T-helper 17 cell (primary cell): Measurements from ENCODE around the gene RSAD2. TPM values are rescaled to one million over a fixed set of nuclear protein-coding genes. Genes with fewer than 3 reads are reported as not detected.
"Not testable (repeated sequence)": the region's sequence is repeated elsewhere in the genome, so short reads cannot be mapped to it uniquely, and the experiment has no call there.

Experiments
- ATAC-seq: fragments of 150-1000 bp; cut with Tn5 transposase; 2 replicates; pipeline ENCODE4 v1.10.0; 2021; ENCODE audit warnings: mild to moderate bottlenecking, moderate library complexity
- DNase-seq, 3 donors: peaks; one replicate each; pipeline versions ENCODE4 v3.0.0 to v3.0.0-alpha.2; 2020 to 2021
- H3K9me3 ChIP-seq: one replicate; pipeline ENCODE4 v1.7.0; 2013; ENCODE audit warnings: low read length, mild to moderate bottlenecking; ENCODE audit not compliant: control insufficient read depth, poor library complexity, severe bottlenecking
- H3K27ac Mint-ChIP-seq: one replicate; pipeline ENCODE4 v1.8.0; 2022; ENCODE audit warnings: mild to moderate bottlenecking, moderate library complexity, mixed read lengths
- H3K27me3 Mint-ChIP-seq: one replicate; pipeline ENCODE4 v1.8.0; 2022; ENCODE audit warnings: mixed read lengths
- H3K36me3 Mint-ChIP-seq: one replicate; pipeline ENCODE4 v1.8.0; 2022; ENCODE audit warnings: low read depth, mixed read lengths
- H3K4me1 Mint-ChIP-seq: one replicate; pipeline ENCODE4 v1.8.0; 2022; ENCODE audit warnings: mild to moderate bottlenecking, mixed read lengths
- H3K4me3 Mint-ChIP-seq: one replicate; pipeline ENCODE4 v1.8.0; 2022; ENCODE audit warnings: mild to moderate bottlenecking, moderate library complexity, mixed read lengths
- total RNA-seq, 4 donors: library from RNA in 2 of 4; stranded (reverse) in 2 of 4; gene quantifications; one replicate each; pipeline ENCODE4 v1.2.3 and lab custom pipeline; 2022 to 2026

RSAD2 gene
- total RNA-seq, 2 donors from 2014 or later, result 4.1 to 4.7 TPM

DNA sequence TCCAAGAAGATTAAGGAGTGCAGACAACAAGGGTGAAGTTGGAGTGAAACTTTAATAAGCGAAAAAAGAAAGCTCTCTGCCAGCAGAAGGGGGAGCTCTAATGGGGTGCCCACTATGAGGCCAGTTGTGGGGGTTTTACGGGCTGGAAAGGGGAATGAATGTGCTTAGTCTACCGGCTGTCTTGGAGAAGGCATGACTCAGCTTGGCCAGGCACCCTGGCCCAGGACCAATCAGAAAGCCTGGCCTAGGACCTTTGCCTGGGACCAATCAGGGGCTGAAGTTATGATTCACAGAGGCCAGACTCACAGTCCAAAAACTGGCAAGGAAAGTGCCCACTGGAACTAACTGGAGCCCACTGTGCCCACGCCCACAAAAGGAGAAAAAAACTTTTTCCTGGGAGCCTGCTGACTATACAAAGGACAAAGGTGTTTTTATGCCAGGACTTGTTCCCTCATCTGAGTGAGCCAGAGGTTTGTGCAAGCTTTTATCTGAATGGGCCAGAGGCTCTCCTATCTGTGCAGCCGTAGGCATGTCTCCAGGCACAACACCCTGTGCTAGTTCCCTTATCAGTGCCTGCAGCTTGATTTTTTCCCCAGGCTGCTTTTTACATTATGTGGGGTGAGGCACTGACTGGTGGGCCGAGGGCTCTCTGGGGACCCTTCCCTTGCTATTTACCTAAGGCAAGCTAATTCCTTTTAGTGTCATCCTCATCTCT lies 30.5 kb upstream of the RSAD2 start:
- Mint-ChIP-seq H3K27me3 (no peaks in the 10 kb centered on the region), H3K36me3 (peaks cover 6% of the 10 kb centered on the region), H3K4me3 (no peak overlapping the region), H3K4me1 (no peaks in the 10 kb centered on the region), H3K27ac (no peak overlapping the region)
- H3K9me3 ChIP-seq, result peaks cover 33% of the 10 kb centered on the region
- ATAC-seq, result no peak
- no peak for DNase-seq

DNA sequence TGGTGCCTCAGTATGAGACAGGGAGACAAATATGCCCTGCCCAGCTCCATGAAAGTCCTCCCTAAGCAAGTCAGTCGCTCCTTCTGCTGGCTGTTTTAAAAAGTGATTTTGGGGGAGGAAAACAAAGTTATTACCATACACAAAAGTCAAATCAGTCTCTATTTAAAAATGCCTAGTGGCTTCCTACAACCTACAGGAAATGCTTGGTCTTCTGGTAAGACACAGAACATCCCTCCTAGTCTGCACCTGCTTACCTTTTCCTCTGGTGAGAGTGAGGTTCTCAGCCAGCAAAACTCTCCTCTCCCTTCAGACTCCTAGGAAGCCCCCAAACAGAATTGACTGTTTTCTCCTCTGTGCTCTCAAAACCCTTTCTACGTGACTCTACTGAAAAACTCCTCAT lies 25.4 kb upstream of the RSAD2 start:
- H3K4me3 Mint-ChIP-seq, result no peak overlapping the region
- no peak for DNase-seq
- no peak overlapping the region for H3K27ac Mint-ChIP-seq
- no peak for ATAC-seq
- H3K4me1 Mint-ChIP-seq, result peaks cover 4% of the 10 kb centered on the region
- H3K27me3 Mint-ChIP-seq, result no peaks in the 10 kb centered on the region
- peaks cover 8% of the 10 kb centered on the region for H3K36me3 Mint-ChIP-seq
- H3K9me3 ChIP-seq, result no peaks in the 10 kb centered on the region

DNA sequence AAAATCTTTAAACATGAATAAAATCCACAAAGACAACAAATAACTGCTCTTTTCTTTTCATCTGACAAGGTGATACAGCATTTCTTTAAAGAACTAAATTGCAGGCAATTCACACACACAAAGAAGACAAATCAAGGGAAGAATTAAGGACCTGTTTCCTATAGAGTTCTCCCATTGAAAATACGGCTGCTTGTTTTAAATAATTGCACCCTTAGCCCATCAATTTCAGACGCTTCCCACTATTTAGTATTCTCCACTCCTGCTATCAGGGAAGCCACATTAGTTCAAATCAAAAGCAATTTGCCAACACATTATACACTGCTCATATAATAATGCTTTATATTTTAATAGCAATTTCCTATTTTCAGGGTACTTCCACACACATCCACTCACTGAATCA lies 23.2 kb upstream of the RSAD2 start:
- H3K9me3 ChIP-seq, result peaks cover 2% of the 10 kb centered on the region
- DNase-seq (no peak), ATAC-seq (no peak)
- peaks cover 10% of the 10 kb centered on the region for H3K36me3 Mint-ChIP-seq
- H3K27me3 Mint-ChIP-seq, result no peaks in the 10 kb centered on the region
- H3K4me1 Mint-ChIP-seq, result peaks cover 4% of the 10 kb centered on the region
- H3K4me3 Mint-ChIP-seq, result no peak overlapping the region
- no peak overlapping the region for H3K27ac Mint-ChIP-seq

DNA sequence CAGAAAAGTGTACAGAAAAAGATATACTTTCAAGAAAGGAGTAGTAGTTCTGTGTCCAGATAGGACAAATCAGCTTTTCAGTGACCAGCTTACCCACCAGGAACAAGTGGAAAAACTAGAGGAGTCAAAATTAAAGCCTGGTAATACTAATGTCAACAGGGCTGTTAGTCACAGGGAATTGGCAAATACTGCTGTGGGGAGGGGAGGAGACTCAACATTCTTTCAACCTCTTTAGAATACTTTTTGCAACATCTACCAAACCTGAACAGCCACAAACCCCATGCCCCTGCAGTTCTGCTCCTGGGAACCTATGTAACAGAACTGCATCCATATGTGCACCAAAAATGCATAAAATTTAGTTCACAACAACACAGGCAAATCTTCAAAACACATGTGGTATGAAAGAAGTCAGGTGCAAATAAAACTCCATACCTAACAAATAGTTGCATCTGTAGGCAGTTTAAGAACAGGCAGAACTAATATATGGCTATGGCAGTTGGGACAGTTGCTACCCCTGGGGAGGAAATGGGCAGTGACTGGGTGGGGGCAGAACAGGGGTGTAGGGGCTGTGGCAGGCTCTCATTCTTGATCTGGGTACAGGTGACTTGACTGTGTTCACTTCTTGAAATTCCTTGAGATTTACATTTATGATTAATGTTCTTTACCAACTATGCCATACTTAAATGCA lies 21.6 kb upstream of the RSAD2 start:
- peaks cover 4% of the 10 kb centered on the region for H3K4me1 Mint-ChIP-seq
- H3K4me3 Mint-ChIP-seq, result no peak overlapping the region
- ATAC-seq (no peak), DNase-seq (no peak)
- H3K27ac Mint-ChIP-seq, result no peak overlapping the region
- peaks cover 10% of the 10 kb centered on the region for H3K36me3 Mint-ChIP-seq
- H3K27me3 Mint-ChIP-seq, result no peaks in the 10 kb centered on the region
- peaks cover 2% of the 10 kb centered on the region for H3K9me3 ChIP-seq

DNA sequence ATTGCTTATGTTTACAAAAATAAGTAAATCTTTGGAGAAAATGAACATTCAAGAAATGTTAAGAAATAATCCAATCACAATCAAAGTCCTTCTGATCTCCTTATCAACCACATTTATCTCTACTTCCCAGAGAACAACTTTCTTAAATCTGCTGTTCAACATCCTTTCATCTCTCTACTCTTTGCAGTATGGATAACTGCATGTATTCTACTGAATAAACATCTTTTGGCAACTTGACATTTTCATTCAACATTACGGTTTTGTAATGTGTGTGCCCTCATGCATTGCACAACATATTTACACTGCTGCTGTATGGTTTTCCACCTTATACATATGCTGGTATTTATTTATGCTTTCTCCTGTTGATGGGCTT lies 21.0 kb upstream of the RSAD2 start:
- no peak overlapping the region for H3K4me3 Mint-ChIP-seq
- peaks cover 11% of the 10 kb centered on the region for H3K36me3 Mint-ChIP-seq
- ATAC-seq (no peak), DNase-seq (no peak)
- no peak overlapping the region for H3K27ac Mint-ChIP-seq
- peaks cover 2% of the 10 kb centered on the region for H3K9me3 ChIP-seq
- peaks cover 4% of the 10 kb centered on the region for H3K4me1 Mint-ChIP-seq
- no peaks in the 10 kb centered on the region for H3K27me3 Mint-ChIP-seq

DNA sequence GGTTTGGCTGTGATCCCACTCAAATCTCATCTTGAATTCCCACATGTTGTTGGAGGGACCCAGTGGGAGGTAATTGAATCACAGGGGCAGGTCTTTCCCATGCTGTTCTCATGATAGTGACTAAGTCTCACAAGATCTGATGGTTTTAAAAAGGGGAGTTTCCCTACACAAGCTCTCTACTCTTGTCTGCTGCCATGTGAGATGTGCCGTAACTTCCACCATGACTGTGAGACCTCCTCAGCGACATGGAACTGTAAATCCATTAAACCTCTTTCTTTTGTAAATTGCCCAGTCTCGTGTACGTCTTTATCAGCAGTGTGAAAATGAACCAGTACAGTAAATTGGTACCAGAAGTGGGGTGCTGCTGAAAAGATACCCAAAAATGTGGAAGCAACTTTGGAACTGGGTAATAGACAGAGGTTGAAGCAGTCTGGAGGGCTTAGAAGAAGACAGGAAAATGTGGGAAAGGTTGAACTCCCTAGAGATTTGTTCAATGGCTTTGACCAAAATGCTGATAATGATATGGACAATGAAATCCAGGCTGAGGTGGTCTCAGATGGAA lies 19.0 kb upstream of the RSAD2 start:
- not testable (repeated sequence) for DNase-seq, H3K4me1 Mint-ChIP-seq, ATAC-seq, H3K9me3 ChIP-seq, H3K27me3 Mint-ChIP-seq, H3K4me3 Mint-ChIP-seq, H3K27ac Mint-ChIP-seq
- H3K36me3 Mint-ChIP-seq, result peaks cover 15% of the 10 kb centered on the region

DNA sequence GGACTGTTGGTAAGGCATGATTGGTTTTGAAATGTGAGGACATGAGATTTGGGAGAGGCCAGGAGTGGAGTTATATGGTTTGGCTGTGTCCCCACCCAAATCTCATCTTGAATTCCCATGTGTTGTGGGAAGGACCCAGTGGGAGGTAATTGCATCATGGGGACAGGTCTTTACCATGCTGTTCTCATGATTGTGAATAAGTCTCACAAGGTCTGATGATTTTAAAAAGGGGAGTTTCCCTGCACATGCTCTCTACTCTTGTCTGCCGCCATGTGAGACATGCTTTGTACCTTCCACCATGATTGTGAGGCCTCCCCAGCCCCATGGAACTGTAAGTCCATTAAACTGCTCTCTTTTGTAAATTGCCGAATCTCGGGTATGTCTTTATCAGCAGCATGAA lies 17.3 kb upstream of the RSAD2 start:
- H3K4me1 Mint-ChIP-seq, result peaks cover 5% of the 10 kb centered on the region
- H3K4me3 Mint-ChIP-seq, result no peak overlapping the region
- H3K36me3 Mint-ChIP-seq, result peaks cover 13% of the 10 kb centered on the region
- no peak overlapping the region for H3K27ac Mint-ChIP-seq
- ATAC-seq (no peak), DNase-seq (no peak)
- no peaks in the 10 kb centered on the region for H3K27me3 Mint-ChIP-seq
- H3K9me3 ChIP-seq, result peaks cover 2% of the 10 kb centered on the region

DNA sequence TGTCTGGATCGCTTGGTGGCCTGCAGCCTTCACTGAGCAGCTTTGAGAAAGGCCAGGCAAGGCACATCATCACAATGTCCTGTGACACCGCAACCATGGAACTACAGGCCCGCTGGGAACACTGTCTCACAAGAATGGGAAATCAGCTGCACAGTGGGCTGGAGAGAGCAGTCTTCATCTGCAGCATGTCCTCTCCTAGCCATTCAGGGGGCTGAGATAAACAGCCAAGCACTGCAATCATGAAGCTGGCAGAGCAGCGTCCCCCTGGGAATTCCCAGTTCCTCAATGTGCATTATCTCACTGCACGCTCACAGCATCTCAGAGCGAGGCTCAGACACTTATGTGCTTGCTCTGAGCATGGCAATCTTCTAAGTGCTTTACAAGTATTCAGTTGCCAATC lies 13.8 kb upstream of the RSAD2 start:
- H3K4me3 Mint-ChIP-seq, result no peak overlapping the region
- peaks cover 1% of the 10 kb centered on the region for H3K9me3 ChIP-seq
- H3K27me3 Mint-ChIP-seq, result no peaks in the 10 kb centered on the region
- H3K36me3 Mint-ChIP-seq, result peaks cover 13% of the 10 kb centered on the region
- no peak for DNase-seq
- H3K4me1 Mint-ChIP-seq, result peaks cover 9% of the 10 kb centered on the region
- H3K27ac Mint-ChIP-seq, result no peak overlapping the region
- no peak for ATAC-seq

DNA sequence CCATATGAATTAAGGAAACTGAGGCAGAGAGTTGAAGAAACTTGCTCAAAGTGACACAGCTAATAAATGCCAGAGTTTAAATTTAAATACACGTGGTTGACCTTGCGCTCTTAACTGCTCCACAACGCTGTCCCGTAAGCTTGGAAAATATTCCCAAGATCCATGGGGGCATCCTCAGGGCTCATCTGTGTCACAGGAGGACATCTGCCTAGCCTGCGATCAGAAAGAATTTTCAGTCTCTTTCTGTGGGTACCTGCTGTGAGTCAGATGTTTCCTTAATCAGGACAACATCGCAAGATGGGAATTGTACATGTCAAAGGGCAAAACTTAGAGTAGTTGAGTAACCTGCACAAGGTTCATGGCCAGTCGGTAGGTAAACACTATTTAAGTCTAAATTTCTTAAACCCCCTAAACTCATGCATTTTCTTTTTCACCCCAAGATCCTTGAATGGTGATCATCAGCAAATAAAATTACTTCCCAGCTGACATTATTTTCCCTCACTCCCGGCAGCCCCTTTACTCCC lies 13.3 kb upstream of the RSAD2 start:
- H3K36me3 Mint-ChIP-seq, result peaks cover 11% of the 10 kb centered on the region
- H3K27me3 Mint-ChIP-seq, result no peaks in the 10 kb centered on the region
- no peak overlapping the region for H3K27ac Mint-ChIP-seq
- peak overlapping the region; percentile 71 for H3K4me3 Mint-ChIP-seq
- DNase-seq (no peak), ATAC-seq (no peak)
- peaks cover 9% of the 10 kb centered on the region for H3K4me1 Mint-ChIP-seq
- H3K9me3 ChIP-seq, result no peaks in the 10 kb centered on the region

DNA sequence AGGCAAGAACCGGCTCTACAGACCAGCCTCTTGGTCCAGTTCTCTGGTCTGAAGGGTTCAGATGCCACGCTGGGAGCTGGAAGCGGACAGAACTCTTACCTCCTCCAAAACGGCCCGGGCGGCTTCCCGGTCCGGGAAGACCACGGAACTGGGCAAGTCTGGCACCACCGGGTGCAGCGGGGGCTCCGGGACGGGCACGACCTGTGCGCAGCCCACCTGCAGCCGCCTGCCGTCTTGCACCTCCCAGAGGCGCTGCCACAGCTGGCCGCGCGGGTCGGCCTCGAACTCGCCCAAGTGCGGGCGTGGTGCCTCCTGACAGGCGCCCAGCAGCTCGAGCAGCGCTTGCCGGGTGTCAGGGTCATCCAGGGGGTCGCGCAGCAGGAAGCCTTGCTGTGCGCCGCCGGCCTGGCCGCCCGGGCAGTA lies 12.6 kb upstream of the RSAD2 start:
- Mint-ChIP-seq H3K4me1 (peaks cover 9% of the 10 kb centered on the region), H3K36me3 (peaks cover 11% of the 10 kb centered on the region), H3K4me3 (peak overlapping the region; percentile 71), H3K27me3 (no peaks in the 10 kb centered on the region), H3K27ac (no peak overlapping the region)
- ATAC-seq, result no peak
- peak in 1 of 3 donors; percentile 13 for DNase-seq
- H3K9me3 ChIP-seq, result no peaks in the 10 kb centered on the region

DNA sequence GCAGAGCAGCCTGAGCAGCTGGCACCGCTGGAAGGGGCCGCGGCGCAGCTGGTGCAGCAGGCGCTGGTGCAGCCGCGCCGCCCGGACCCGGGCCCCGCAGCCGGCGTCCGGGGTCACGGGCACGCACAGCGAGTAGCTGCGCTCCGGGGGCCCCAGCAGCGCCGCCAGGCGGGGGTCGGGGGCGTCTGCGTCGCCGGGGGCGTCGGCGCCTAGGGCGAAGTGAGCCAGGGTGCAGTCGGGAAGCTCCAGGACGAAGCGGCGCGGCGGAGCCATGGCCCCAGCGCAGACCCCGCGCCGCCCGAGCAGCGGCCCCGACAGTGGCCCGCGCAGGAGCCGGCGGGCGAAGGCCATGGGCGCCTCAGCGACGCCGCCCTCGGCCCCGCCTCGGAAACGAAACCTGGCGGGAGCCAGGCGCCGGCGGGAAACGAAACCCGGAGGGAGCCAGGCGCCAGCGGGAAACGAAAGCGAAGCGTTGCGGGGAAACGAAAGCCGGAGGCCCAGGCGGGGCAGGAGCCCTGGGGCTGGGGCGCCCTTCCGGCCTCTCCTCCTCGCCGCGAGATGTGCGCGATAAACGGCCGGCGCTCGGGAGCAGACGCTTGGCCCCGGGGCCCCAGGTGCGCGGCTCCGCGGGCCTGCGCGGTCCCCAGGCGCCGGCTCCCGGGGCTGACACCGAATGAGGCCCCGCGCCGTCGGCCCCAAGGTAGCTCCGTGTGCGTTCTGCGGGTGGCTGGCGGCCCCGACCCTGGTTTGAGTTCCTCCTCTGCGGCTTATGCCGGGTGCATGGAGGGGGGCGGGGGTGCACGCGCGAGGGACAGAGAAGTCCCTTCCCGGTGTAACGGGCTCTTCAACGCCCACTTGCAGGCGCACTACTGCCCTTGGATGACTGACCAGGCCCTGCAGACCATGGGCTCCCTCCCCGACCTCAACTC lies 12.0 kb upstream of the RSAD2 start, which contains the start of gene CMPK2:
Gene CMPK2, minus strand, starts transcription at position 562 of the 929 bp plus-strand sequence. Its CDS starts 211 bp downstream, at position 351.
- H3K27me3 Mint-ChIP-seq, result no peaks in the 10 kb centered on the region
- peak within 1 kb of the TSS; percentile 100 for H3K4me3 Mint-ChIP-seq
- H3K36me3 Mint-ChIP-seq, result peaks cover 11% of the 10 kb centered on the region
- ATAC-seq (peak; percentile 78), DNase-seq (peak; percentile 54 to 63 (median 61))
- H3K9me3 ChIP-seq, result no peaks in the 10 kb centered on the region
- peak within 1 kb of the TSS; percentile 96 for H3K27ac Mint-ChIP-seq
- H3K4me1 Mint-ChIP-seq, result peaks cover 9% of the 10 kb centered on the region

DNA sequence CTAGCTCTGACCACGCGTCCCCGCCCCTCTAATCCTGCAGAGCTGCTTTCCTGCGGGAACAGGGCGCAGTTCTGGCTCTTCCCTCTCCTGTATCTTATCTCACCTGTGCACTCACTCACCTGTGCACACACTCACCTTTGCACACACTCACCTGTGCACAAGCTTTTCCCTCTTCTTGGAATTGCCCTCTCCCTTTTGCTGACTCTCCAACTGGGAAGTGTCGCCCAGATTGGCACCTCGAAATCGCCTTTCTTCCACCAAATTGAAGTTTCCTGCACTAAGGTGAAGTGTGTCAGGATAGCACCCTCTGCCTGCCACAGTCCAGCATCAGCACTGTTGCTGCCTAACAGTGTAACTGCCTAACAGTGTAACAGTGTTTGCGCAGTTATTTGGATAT lies 11.3 kb upstream of the RSAD2 start:
- peak overlapping the region; percentile 96 for H3K27ac Mint-ChIP-seq
- H3K36me3 Mint-ChIP-seq, result peaks cover 13% of the 10 kb centered on the region
- peak overlapping the region; percentile 100 for H3K4me3 Mint-ChIP-seq
- no peaks in the 10 kb centered on the region for H3K9me3 ChIP-seq
- ATAC-seq (peak; percentile 57), DNase-seq (peak in 1 of 3 donors; percentile 15)
- H3K27me3 Mint-ChIP-seq, result no peaks in the 10 kb centered on the region
- H3K4me1 Mint-ChIP-seq, result peaks cover 9% of the 10 kb centered on the region
